Transverse colon (tissue), 4 donors: Measurements from ENCODE around the gene MROH2A.

Experiments
- EP300 ChIP-seq: sonication (generic); formaldehyde crosslinking; IDR thresholded peaks from one replicate; pipeline ENCODE4 v1.6.1; 2017; ENCODE audit warnings: antibody characterized with exemption, low read depth
- POLR2A ChIP-seq: fragments of 450-650 bp; IDR thresholded peaks from one replicate; pipeline ENCODE4 v1.6.1; 2016; ENCODE audit warnings: antibody characterized with exemption, mild to moderate bottlenecking, moderate library complexity
- POLR2AphosphoS5 ChIP-seq, 3 donors: sonication (generic); formaldehyde crosslinking; IDR thresholded peaks; one replicate each; pipeline ENCODE4 v1.6.1; 2016; ENCODE audit warnings: antibody characterized with exemption in 3 of 3
- TF ChIP-seq, protein P1 (sequence below), 5 experiments: fragments of 200-600 bp in 3 of 5; fragments of 450-650 bp in 2 of 5; sonication (generic) in 3 of 5; IDR thresholded peaks; 1 replicate in 2 of 5; 2 replicates in 3 of 5; pipeline ENCODE4 v1.5.1; 2016 to 2017; ENCODE audit warnings: antibody characterized with exemption in 5 of 5, inconsistent platforms in 3 of 5, mild to moderate bottlenecking in 2 of 5, moderate library complexity in 1 of 5

DNA sequence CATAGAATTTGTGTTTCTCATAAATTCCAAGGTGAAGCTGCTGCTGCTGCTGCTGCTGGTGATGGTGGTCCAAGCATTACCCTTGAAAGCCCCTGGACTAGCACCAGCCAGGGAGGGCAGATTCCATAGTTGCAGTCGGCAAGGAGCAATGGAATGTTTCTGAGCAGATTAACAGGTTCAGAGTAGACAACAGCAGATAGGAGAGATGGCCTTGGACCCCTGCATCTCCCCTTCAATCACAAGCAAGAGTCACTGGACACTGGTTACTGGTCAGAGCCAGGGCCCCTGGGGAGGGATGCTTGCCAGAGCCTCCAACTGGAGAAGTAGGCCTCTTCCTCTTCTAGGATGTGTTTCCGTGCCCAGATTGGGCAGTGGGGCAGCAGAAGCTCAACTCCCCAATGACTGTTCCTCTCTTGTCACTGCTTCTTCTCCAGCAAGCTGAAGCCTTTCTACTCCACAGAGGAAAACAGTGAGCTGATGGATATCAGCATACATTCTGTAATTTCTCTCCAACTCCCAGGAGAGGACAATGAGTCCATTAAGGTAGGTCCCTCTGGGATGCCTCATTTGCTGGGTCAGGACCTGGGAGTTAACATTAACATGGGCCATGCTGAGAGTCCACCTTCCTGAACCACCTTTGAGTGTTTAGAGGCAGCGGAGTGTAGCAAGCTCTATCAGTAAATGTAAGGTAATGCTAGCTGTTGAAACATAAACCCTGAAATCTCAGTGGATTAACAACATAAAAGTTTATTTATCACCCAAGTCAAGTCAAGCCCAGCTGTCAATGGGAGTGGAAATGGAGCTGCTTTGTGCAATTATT lies 35.3 kb downstream of the MROH2A start:
- TF ChIP-seq POLR2A = no peak
- TF ChIP-seq, protein P1, sequence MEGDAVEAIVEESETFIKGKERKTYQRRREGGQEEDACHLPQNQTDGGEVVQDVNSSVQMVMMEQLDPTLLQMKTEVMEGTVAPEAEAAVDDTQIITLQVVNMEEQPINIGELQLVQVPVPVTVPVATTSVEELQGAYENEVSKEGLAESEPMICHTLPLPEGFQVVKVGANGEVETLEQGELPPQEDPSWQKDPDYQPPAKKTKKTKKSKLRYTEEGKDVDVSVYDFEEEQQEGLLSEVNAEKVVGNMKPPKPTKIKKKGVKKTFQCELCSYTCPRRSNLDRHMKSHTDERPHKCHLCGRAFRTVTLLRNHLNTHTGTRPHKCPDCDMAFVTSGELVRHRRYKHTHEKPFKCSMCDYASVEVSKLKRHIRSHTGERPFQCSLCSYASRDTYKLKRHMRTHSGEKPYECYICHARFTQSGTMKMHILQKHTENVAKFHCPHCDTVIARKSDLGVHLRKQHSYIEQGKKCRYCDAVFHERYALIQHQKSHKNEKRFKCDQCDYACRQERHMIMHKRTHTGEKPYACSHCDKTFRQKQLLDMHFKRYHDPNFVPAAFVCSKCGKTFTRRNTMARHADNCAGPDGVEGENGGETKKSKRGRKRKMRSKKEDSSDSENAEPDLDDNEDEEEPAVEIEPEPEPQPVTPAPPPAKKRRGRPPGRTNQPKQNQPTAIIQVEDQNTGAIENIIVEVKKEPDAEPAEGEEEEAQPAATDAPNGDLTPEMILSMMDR (IDR thresholded peaks at IDR 0.05) = no peak
- TF ChIP-seq POLR2AphosphoS5 (IDR thresholded peaks at IDR 0.05) = no peak
- TF ChIP-seq EP300 = no peak
